CD4-positive, alpha-beta T cell treated with Interferon gamma for 1 hour (primary cell): ENCODE results near the gene MUC20.
"Not testable (repeated sequence)": the region's sequence is repeated elsewhere in the genome, so short reads cannot be mapped to it uniquely, and the experiment has no call there.

Experiments used
- DNase-seq: peaks from one replicate; pipeline ENCODE4 v3.0.0-alpha.2; 2020

The MUC20 gene

GRCh38 chr3:195758721-195759353 is 38.1 kb downstream of the MUC20 start:
- DNase-seq = no peak

GRCh38 chr3:195760345-195761122 is 39.8 kb downstream of the MUC20 start:
- no peak for DNase-seq

- DNase-seq = no peak
Observed at GRCh38 chr3:195761123-195761566, 40.4 kb downstream of the MUC20 start.

GRCh38 chr3:195761567-195762248 is 40.9 kb downstream of the MUC20 start:
- DNase-seq = no peak

GRCh38 chr3:195762249-195762585 is 41.4 kb downstream of the MUC20 start:
- DNase-seq = no peak

GRCh38 chr3:195762611-195763010 is 41.8 kb downstream of the MUC20 start:
- DNase-seq = no peak

- DNase-seq = no peak
Observed at GRCh38 chr3:195763076-195763830, 42.5 kb downstream of the MUC20 start.

- no peak for DNase-seq
Observed at GRCh38 chr3:195763843-195764825, 43.4 kb downstream of the MUC20 start.

GRCh38 chr3:195764961-195765706 is 44.4 kb downstream of the MUC20 start:
- no peak for DNase-seq

- no peak for DNase-seq
Observed at GRCh38 chr3:195766671-195767070, 45.9 kb downstream of the MUC20 start.

- DNase-seq = no peak
Observed at GRCh38 chr3:195767792-195768191, 47.0 kb downstream of the MUC20 start.

GRCh38 chr3:195768414-195768813 is 47.6 kb downstream of the MUC20 start:
- no peak for DNase-seq

GRCh38 chr3:195768831-195769303 is 48.1 kb downstream of the MUC20 start:
- no peak for DNase-seq

GRCh38 chr3:195769551-195769950 is 48.8 kb downstream of the MUC20 start:
- no peak for DNase-seq

- DNase-seq = no peak
Observed at GRCh38 chr3:195770081-195770840, 49.5 kb downstream of the MUC20 start.

- not testable (repeated sequence) for DNase-seq
Observed at GRCh38 chr3:195770841-195771645, 50.3 kb downstream of the MUC20 start.

GRCh38 chr3:195771646-195772300 is 51.0 kb downstream of the MUC20 start:
- DNase-seq = no peak

- no peak for DNase-seq
Observed at GRCh38 chr3:195773956-195774537, 53.3 kb downstream of the MUC20 start.
